Natural killer cell treated with Interleukin-12 subunit alpha and Interleukin-12 subunit beta and Interleukin-15 and Interleukin-18, amount 100 ng/mL, for 72 hours (primary cell): ENCODE measurements around the gene SMTNL2. TPM values are rescaled to one million over a fixed set of nuclear protein-coding genes. Genes with fewer than 3 reads are reported as not detected.

ENCODE experiments used
- ATAC-seq, 2 donors: fragments of 150-1000 bp; cut with Tn5 transposase in 1 of 2; sonication (Bioruptor Pico), chemical (Tn5 transposase) in 1 of 2; 2 replicates each; pipeline ENCODE4 v1.10.0; 2021
- DNase-seq: peaks from one replicate; pipeline ENCODE4 v3.0.0; 2022; ENCODE audit warnings: low spot score
- H3K27ac Mint-ChIP-seq, 2 donors: 1 replicate in 1 of 2; 2 replicates in 1 of 2; pipeline ENCODE4 v1.8.0; 2022; ENCODE audit warnings: mixed read lengths in 2 of 2, mild to moderate bottlenecking in 1 of 2, moderate library complexity in 1 of 2
- H3K27me3 Mint-ChIP-seq, 2 donors: 1 replicate in 1 of 2; 2 replicates in 1 of 2; pipeline ENCODE4 v1.8.0; 2022; ENCODE audit warnings: mixed read lengths in 2 of 2
- H3K36me3 Mint-ChIP-seq: one replicate; pipeline ENCODE4 v1.8.0; 2022; ENCODE audit warnings: mixed read lengths
- H3K4me1 Mint-ChIP-seq, 2 donors: 1 replicate in 1 of 2; 2 replicates in 1 of 2; pipeline ENCODE4 v1.8.0; 2022; ENCODE audit warnings: low read depth in 2 of 2, mixed read lengths in 2 of 2, mild to moderate bottlenecking in 1 of 2
- H3K4me3 Mint-ChIP-seq: one replicate; pipeline ENCODE4 v1.8.0; 2022; ENCODE audit warnings: mixed read lengths
- H3K9me3 Mint-ChIP-seq: 2 replicates; pipeline ENCODE4 v1.8.0; 2022; ENCODE audit warnings: mixed read lengths
- total RNA-seq, 2 donors: library from RNA; stranded (reverse); gene quantifications; one replicate each; pipeline ENCODE4 v1.2.3, GENCODE V29; 2022

The SMTNL2 gene
- total RNA-seq, result not detected

DNA sequence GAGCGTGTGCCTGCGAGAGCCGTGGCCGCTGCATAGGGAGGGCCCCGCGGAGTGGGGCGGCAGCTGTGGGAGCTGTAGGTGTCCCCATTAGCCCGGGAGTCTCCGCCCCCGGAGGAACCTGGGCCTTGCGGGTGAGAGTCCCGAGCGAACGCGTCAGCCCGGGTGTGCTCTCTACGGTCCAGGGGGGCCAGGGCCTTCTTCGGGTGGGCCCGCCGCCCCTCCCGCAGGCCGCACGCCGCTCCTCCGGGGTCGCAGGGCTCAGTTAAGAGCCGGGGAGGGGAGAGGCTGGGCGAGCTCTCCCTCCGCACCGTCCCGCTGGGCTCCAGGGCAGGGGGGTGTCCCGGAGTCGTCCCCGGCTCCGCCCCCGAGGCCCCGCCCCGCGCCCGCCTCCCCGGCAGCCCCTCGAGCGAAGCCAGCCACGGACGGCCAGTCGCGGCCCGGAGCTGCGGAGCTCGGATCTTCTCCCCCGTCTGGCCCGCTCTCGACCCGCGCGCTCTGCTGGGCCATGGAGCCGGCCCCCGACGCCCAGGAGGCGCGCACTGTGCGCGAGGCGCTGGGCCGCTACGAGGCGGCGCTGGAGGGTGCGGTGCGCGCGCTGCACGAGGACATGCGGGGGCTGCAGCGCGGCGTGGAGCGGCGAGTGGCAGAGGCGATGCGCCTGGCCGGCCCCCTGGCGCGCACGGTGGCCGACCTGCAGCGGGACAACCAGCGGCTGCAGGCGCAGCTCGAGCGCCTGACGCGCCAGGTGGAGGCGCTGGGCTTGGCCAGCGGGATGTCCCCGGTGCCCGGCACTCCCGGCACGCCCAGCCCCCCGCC, at the start of gene SMTNL2:
Gene SMTNL2, plus strand, starts transcription at position 429 of the 816 bp plus-strand sequence. Its CDS starts 77 bp downstream, at position 506.
- peak; percentile 54 for DNase-seq
- Mint-ChIP-seq H3K4me3 (peak within 1 kb of the TSS; percentile 40), H3K9me3 (no peaks in the 10 kb centered on the region), H3K27me3 (peaks cover 21 to 29% of the 10 kb centered on the region in 2 donors), H3K4me1 (peaks cover 0 to 6% of the 10 kb centered on the region in 2 donors), H3K27ac (no peak within 1 kb of the TSS), H3K36me3 (no peaks in the 10 kb centered on the region)
- ATAC-seq, result no peak

DNA sequence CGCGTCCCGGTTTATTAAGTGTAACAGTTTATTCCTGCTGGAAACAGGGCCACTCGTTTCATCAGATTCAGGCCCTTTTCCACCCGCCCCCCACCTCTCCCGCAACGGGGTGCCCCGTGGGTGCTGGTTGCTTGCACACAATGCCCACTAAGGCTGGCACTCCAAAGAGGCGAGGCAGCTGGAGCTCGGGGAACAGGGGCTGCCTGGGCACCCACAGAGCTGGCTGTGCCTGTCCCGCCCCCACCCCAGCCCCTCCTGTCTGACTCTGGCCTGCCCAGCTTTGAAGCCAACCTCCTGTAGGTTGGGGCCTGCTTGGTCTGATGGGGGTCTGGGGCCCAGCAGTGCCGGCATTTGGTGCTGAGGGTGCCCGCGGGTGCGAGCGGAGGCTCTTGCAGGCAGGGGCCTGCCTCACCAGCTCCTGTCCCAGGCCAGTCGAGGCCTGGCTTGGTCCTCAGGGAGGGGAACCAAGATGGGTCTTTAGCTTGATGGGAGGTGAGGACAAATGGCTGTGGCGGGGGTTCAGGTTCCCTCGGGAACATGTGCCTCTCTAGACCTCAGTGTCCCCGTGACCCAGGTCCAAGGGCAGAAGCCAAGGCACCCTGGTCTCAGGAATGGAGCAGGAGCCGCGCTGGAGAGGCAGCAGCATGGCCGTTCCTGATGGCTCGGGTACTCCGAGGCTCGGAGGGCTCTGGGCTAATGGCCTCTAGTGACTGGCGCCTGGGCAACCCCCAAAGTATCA, 49.2 kb upstream of the SMTNL2 start:
- Mint-ChIP-seq H3K36me3 (peaks cover 6% of the 10 kb centered on the region), H3K27me3 (peaks cover 4 to 8% of the 10 kb centered on the region in 2 donors), H3K9me3 (no peaks in the 10 kb centered on the region), H3K4me3 (no peak overlapping the region), H3K27ac (no peak overlapping the region), H3K4me1 (peaks cover 0 to 7% of the 10 kb centered on the region in 2 donors)
- no peak for DNase-seq
- ATAC-seq, result no peak

- Mint-ChIP-seq H3K36me3 (peaks cover 6% of the 10 kb centered on the region), H3K27me3 (peaks cover 4 to 8% of the 10 kb centered on the region in 2 donors), H3K9me3 (no peaks in the 10 kb centered on the region), H3K27ac (no peak overlapping the region), H3K4me3 (no peak overlapping the region), H3K4me1 (peaks cover 0 to 7% of the 10 kb centered on the region in 2 donors)
- DNase-seq, result no peak
- no peak for ATAC-seq
Observed at GRCh38 chr17:4535667-4536258, 48.6 kb upstream of the SMTNL2 start.

DNA sequence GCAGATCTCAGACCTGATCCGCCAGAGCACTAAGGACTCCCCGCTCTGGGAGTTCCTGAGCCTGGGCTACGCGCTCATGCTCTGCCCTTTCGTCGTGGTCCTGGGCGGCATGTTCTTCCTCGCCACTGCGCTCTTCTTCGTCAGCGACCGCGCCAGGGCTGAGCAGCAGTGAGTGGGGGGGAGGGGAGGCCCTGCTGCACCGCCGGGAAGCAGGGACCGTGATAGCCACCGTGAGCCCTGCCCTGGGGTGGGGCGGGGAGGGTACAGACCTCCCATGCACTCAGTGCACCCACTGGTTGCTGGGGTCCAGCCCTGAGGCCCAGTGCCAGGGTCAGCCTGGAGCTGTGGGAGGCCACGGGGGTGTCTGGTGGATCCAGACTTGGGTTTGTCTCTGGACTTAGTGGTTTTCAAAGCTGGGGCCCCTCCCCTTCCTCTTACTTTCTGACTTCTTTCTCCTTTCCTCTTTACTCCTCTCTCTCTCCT, 48.0 kb upstream of the SMTNL2 start:
- no peak for DNase-seq
- Mint-ChIP-seq H3K36me3 (peaks cover 6% of the 10 kb centered on the region), H3K9me3 (no peaks in the 10 kb centered on the region), H3K4me3 (no peak overlapping the region), H3K27ac (no peak overlapping the region), H3K4me1 (peaks cover 0 to 7% of the 10 kb centered on the region in 2 donors), H3K27me3 (peaks cover 4 to 8% of the 10 kb centered on the region in 2 donors)
- ATAC-seq, result peak in 1 of 2 donors; percentile 7

DNA sequence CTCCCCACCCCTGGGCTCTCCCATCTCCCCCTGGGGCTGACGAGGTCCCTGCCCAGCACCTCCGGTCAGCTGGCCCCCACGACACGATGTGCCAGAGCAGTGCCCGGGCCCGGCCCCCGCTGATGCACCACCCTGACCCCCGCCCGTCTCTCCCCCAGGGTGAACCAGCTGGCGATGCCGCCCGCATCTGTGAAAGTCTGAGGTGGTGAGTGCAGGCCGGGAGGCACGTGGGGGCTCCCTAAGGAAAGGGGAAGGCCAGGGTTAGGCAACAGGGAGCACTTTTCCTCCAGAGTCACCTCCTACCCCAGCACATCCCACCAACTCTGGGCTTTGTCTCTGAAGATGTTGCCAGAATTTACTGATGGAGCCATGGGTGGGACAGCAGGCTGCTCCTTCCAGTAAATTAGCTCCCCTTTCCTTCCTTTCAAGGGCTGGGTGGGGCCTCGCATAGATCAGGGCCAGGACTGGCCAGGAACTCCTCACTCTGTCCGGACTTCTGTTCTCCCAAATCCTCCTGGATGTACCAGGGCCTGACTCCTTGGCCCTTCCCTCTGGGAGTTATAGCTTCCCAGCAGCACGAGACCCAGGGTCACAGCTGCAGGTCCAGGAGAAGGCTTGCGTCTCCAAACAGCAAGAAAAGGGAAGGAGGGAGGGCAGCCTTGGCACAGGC, 47.5 kb upstream of the SMTNL2 start:
- DNase-seq, result no peak

GRCh38 chr17:4537451-4538235, 46.7 kb upstream of the SMTNL2 start:
- no peak for ATAC-seq
- Mint-ChIP-seq H3K4me3 (no peak overlapping the region), H3K36me3 (peaks cover 6% of the 10 kb centered on the region), H3K9me3 (no peaks in the 10 kb centered on the region), H3K27me3 (no peaks in the 10 kb centered on the region), H3K27ac (no peak overlapping the region), H3K4me1 (peaks cover 0 to 4% of the 10 kb centered on the region in 2 donors)
- DNase-seq, result no peak

More for the DNA sequence above, 47.5 kb upstream of the SMTNL2 start:
- H3K27me3 Mint-ChIP-seq, result peaks cover 3 to 5% of the 10 kb centered on the region in 2 donors
- H3K4me1 Mint-ChIP-seq, result peaks cover 0 to 7% of the 10 kb centered on the region in 2 donors
- H3K36me3 Mint-ChIP-seq, result peaks cover 6% of the 10 kb centered on the region
- H3K27ac Mint-ChIP-seq, result no peak overlapping the region
- H3K9me3 Mint-ChIP-seq, result no peaks in the 10 kb centered on the region
- no peak for ATAC-seq
- no peak overlapping the region for H3K4me3 Mint-ChIP-seq

- H3K4me3 Mint-ChIP-seq, result no peak overlapping the region
- no peak overlapping the region for H3K27ac Mint-ChIP-seq
- no peaks in the 10 kb centered on the region for H3K9me3 Mint-ChIP-seq
- DNase-seq, result no peak
- no peaks in the 10 kb centered on the region for H3K27me3 Mint-ChIP-seq
- no peak for ATAC-seq
- peaks cover 0 to 1% of the 10 kb centered on the region in 2 donors for H3K4me1 Mint-ChIP-seq
- H3K36me3 Mint-ChIP-seq, result peaks cover 6% of the 10 kb centered on the region
Observed at GRCh38 chr17:4538236-4539002, 45.9 kb upstream of the SMTNL2 start.

DNA sequence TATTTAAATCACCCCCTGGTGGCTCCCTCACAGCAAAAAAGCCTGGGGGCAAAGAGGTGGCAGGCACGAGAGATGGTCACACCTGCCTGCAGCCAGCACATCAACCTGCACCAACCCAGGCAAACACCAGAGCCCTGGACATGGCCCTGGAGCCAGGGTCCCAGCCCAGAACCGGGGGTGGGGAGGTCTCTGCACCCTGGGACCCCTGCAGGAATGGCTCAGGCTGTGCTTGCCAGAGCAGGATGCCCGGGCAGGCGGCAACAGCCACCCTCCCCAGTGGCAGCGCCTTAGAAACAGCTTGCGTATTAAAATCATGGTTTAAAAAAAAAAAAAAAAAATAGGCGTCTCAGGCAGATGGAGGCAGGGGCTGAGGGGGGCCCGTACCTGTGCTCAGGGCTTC, 45.3 kb upstream of the SMTNL2 start:
- Mint-ChIP-seq H3K9me3 (no peaks in the 10 kb centered on the region), H3K27me3 (no peaks in the 10 kb centered on the region), H3K4me1 (no peaks in the 10 kb centered on the region), H3K4me3 (no peak overlapping the region), H3K27ac (no peak overlapping the region), H3K36me3 (peaks cover 6% of the 10 kb centered on the region)
- ATAC-seq, result no peak
- no peak for DNase-seq

DNA sequence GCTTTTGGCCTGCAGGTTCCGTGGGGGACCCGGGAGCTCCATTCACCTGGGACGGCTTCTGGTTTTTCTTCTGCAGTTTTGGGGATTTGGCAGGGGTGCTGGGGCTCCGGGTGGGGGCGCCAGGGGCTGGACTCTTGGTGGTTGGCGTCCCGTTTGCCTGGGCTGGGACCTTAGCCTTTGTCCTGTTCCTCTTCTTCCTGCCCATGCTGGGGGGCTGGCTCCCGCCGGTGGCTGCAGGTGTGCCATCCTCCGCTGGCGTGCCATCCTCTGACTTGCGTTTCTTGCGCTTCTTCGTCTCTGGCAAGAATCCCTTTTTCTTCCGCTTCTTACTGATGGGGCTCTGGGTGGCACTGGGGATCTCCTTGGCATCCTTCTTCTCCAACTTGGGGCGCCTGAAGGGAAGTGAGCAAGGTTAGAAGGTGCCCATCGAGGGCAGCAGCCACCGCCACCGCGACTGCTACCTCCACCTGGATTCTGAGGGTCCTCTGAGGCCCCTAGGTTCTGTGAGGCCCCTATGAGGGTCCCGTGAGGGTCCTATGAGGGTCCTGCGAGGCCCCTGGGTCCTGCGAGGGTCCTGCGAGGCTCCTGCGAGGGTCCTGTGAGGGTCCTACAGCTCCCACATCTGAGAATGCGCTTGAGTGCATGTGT, 44.6 kb upstream of the SMTNL2 start:
- Mint-ChIP-seq H3K4me3 (no peak overlapping the region), H3K27me3 (no peaks in the 10 kb centered on the region), H3K27ac (no peak overlapping the region), H3K4me1 (no peaks in the 10 kb centered on the region), H3K36me3 (peaks cover 6% of the 10 kb centered on the region), H3K9me3 (no peaks in the 10 kb centered on the region)
- ATAC-seq, result no peak
- no peak for DNase-seq

DNA sequence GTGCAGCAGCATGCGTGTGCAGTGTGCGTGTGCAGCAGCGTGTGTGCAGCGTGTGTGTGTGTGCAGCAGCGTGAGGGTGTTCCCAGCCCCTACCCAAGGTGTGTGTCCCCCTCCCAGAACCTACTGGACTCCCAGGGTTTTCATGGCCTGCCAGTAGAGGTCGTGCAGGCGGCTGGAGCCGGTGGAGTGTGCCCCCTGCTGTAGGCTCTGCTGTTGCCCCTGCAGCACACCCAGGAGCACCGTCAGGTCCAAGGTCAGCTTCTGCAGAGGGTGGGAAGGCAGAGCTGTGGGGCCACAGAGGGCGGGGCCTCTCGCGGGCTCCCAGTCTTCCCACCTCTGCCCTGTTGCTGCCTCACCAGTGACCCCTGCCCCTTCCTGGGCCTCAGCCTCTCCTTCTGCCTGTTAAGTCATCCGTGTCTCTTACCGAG, 44.1 kb upstream of the SMTNL2 start:
- ATAC-seq (no peak), DNase-seq (no peak)
- H3K4me3 Mint-ChIP-seq, result no peak overlapping the region
- H3K27me3 Mint-ChIP-seq, result no peaks in the 10 kb centered on the region
- H3K4me1 Mint-ChIP-seq, result no peaks in the 10 kb centered on the region
- peaks cover 6% of the 10 kb centered on the region for H3K36me3 Mint-ChIP-seq
- H3K27ac Mint-ChIP-seq, result no peak overlapping the region
- no peaks in the 10 kb centered on the region for H3K9me3 Mint-ChIP-seq

GRCh38 chr17:4540687-4541327, 43.5 kb upstream of the SMTNL2 start:
- peaks cover 6% of the 10 kb centered on the region for H3K36me3 Mint-ChIP-seq
- ATAC-seq (no peak), DNase-seq (no peak)
- H3K27me3 Mint-ChIP-seq, result no peaks in the 10 kb centered on the region
- H3K4me3 Mint-ChIP-seq, result no peak overlapping the region
- H3K4me1 Mint-ChIP-seq, result no peaks in the 10 kb centered on the region
- H3K9me3 Mint-ChIP-seq, result no peaks in the 10 kb centered on the region
- no peak overlapping the region for H3K27ac Mint-ChIP-seq
